NCI-H82 treated with DMSO at 0.1 percent for 48 hours (cell line): Measurements from ENCODE around the gene EPC1.
"Not testable (repeated sequence)": the region's sequence is repeated elsewhere in the genome, so short reads cannot be mapped to it uniquely, and the experiment has no call there.

ENCODE experiments used
- DNase-seq: peaks from one replicate; lab custom pipeline; 2025; ENCODE audit not compliant: unreplicated experiment; lab: John Stamatoyannopoulos, UW

Gene EPC1

DNA sequence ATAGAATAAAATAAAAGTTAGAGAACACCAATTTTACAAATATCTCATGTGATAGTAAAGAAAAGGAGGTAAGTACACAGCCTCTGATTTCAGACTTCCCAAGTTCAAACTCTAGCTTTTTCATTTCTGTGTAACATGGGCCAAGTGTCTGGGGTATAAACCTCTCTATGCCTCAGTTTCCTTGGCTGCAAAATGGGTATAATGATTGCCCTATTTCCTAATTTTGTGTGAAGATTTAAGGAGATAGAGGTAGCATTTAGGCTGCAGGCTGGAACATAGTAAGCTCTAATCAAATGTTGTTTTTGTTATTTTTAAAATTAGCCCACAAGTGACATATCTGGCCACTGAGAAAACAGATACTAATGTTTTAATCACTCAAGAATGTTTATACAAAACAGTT is 26.1 kb upstream of the EPC1 start:
- no peak for DNase-seq

DNA sequence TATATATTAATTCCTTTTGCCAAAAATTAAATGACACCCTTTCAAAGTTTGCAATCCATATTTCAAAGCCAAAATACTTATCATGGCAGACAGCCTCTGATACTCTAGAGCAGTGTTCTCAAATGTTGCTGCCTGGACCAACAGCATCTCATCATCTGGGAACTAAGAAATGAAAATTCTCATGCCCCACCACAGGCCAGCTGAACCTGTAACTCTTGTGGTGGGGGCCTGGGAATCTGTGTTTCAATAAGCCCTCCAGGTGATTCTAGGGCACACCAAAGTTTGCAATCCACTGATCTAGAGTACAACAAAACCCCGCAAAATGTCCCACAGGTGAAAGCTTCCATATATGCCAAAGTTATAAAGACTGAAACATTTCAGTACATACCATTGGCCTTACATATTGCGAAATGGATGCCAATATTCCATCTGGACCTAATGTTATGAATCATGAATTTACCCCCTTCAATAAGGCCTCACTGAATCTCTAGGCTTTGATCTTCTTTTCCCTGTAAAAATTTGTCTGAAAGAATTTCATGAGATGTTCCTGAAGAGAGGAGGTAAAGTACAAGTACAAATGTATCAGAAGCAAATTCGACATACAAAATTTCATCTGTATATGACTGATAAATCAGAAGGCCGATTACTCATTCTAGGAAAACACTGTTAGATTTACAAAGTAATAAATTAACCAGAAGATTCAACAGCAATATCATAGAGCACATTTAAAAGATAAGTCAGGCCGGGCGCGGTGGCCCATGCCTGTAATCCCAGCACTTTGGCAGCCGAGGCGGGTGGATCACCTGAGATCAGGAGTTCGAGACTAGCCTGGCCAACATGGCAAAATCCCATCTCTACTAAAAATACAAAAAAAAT is 25.3 kb upstream of the EPC1 start:
- DNase-seq: no peak

DNA sequence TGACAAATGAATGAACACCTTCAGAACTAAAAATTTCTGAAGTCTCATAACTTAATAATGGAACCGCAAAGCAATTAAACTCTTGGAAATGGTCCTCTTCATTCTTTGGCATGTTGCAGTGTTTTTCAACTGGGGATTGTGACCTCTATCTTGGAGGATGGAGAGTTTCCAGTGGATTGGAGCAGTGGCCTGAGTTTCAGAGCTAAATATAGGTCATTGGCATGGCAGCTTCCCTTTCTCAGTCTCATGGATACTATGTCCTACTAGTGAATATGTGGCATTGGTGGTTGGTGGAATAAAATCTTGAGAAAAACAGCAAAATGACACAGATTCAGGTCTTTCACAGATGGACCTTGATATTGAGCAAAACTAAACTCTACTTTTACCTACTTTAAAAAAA is 24.1 kb upstream of the EPC1 start:
- no peak for DNase-seq

GRCh38 chr10:32367793-32368453 is 21.0 kb upstream of the EPC1 start:
- DNase-seq: peak; percentile 16

DNA sequence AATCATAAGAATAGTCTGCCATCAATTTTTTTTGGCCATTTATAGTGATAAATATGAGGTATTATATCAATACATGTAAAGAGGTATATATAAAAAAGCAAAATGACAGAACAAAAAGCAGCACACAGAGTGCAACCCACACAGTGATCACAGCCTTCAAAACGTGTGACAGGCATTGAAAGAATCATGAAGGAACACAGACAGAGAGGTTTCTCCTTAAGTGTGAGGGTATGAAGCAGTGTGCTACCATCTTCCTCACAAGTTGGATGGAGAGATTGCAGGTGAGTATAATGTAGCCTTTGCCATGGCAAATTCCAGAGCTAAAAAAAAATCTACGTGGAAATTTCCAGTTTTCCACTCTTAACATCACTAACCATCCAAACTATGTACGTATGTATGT is 19.6 kb upstream of the EPC1 start:
- no peak for DNase-seq

GRCh38 chr10:32366111-32366510 is 19.2 kb upstream of the EPC1 start:
- no peak for DNase-seq

DNA sequence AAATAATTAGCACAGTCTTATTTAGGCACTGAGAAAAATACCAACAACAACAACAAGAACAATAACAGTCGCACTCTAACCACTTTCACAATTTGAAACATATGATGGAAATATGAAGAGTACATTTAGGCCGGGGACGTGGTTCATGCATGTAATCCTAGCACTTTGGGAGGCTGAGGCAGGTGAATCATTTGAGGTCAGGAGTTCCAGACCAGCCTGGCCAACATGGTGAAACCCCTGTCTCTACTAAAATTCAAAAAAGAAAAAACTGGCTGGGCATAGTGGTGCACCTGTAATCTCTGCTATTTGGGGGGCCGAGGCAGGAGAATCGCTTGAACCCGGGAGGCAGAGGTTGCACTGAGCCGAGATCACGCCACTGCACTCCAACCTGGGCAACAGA is 18.4 kb upstream of the EPC1 start:
- not testable (repeated sequence) for DNase-seq

GRCh38 chr10:32362571-32362970 is 15.6 kb upstream of the EPC1 start:
- DNase-seq: no peak

- no peak for DNase-seq
These were observed 13.9 kb upstream of the EPC1 start for GRCh38 chr10:32360884-32361283.

- no peak for DNase-seq
These were observed 13.3 kb upstream of the EPC1 start for GRCh38 chr10:32360241-32360640.

DNA sequence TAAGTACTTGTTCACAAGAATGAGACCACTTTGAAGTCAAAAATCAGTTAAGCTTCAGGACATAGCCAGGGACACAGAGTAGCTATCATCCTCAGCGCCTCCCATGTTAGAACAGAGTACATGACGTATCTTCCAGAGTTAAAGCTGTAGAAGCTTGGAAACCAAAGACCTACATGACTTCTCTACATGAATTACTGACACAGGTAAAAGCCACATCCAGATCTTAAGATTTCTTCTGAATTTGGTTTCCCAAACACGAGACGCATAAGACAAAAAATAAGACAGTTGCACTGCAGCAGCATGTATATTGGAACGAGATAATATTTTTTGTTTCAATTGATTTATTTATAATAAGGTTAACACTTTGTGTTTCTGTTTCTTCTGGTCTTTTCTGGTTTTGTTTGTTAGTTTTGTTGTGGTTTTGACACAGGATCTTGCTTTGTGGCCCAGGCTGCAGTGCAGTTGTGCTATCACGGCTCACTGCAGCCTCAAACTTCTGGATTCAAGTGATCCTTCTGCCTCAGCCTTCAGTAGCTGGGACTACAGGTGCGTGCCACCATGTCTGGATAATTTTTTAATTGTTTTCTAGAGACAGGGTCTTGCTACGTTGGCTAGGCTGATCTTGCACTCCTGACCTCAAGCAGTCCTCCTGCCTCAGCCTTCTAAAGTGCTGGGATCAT is 10.2 kb upstream of the EPC1 start:
- DNase-seq: no peak

GRCh38 chr10:32354690-32355089 is 7.7 kb upstream of the EPC1 start:
- DNase-seq: not testable (repeated sequence)

GRCh38 chr10:32350811-32351350 is 3.9 kb upstream of the EPC1 start:
- DNase-seq: no peak

DNA sequence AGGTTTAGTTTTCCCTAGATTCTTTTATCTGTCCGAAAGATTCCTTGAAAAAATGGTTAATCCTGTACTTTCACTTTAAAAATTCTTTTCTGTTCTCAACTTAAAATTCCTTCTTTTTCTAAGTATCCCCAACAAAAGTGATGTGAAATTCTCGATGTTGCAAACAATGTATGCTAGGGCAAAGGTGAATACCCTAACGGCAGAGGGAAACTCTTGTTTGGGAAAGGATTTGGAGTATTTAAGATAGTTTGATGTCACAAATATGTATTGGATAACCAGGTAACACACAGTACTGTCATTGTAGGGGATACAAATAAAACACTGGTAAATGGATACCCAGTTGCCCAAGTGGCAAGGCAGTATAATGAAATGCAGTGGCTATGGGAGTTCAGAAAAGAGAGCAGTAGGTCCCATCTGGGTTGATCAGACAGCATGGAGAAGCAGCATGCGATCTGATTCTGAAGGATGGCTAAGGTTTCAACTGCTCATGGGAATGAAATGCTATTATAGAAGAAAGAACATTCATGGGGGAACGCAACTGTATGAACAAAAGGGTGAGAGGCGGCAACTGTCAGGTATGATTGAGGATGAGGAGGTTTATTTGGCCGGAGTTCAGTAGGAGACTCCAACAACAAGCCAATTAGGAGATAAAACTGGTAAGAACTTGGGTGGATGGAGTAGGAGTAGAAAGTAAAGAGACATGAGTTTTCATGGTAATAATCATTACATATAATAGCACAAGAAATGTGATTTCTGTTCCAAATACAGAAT is 3.2 kb upstream of the EPC1 start:
- no peak for DNase-seq

DNA sequence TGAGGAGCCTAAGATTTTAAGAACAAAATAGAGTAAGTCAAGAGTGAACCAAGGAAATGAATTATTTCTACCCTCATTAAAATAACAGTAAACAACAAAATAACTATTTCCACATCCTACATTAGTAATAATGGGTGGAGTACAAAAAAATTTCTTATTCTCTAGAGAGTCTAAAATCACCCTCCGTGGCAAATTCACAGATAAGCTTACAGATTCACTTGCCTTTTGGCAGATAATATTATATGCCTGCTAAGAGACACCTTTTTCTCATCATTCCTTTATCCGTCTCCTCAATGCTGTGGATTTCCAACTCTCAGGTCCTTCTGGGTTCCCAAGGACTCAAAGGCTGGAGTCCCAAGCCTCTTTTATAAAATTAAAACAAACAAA is 2.2 kb upstream of the EPC1 start:
- no peak for DNase-seq

GRCh38 chr10:32348297-32349198 is 1.6 kb upstream of the EPC1 start:
- DNase-seq: no peak

GRCh38 chr10:32347363-32348022 is 535 bp upstream of the EPC1 start:
- DNase-seq: no peak

GRCh38 chr10:32346134-32346550 is 816 bp downstream of the EPC1 start:
- DNase-seq: peak; percentile 85

DNA sequence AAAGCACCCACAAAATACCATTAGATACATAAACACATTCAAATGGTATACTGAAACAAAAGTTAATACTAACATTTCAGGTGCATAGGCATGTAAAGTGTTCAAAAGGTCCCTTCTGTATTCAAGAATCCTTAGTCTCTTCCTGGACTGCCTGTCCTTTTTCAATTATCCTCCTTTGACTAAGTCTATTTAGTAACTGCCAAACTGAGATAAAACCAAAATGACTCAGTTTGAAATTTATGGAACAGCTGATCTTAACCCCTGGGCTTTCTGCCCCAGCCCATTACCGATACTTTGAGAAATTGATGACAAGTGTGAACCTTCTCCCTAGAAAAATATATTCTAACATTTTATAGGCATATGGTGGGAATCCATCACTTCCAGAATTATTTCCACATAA is 5.4 kb downstream of the EPC1 start:
- no peak for DNase-seq
